NB4 (cell line): ENCODE data around the gene GPR39.

ENCODE experiments used
- DNase-seq: peaks from one replicate; pipeline ENCODE4 v3.0.0; 2010; ENCODE audit warnings: low read depth
- H3K4me3 ChIP-seq: one replicate; pipeline ENCODE4 v1.5.1; 2011; ENCODE audit warnings: mild to moderate bottlenecking, low read depth, low read length, moderate library complexity
- CTCF ChIP-seq: IDR thresholded peaks from one replicate; pipeline ENCODE4 v1.5.1; 2012; ENCODE audit warnings: low read depth, low read length
- MAX ChIP-seq: IDR thresholded peaks from 2 replicates; pipeline ENCODE4 v1.6.1; 2011; ENCODE audit warnings: low read depth, low read length
- MYC ChIP-seq: IDR thresholded peaks from 2 replicates; pipeline ENCODE4 v1.6.1; 2011; ENCODE audit warnings: low read depth, low read length
- POLR2A ChIP-seq: IDR thresholded peaks from 2 replicates; pipeline ENCODE4 v1.6.1; 2011; ENCODE audit warnings: mild to moderate bottlenecking; ENCODE audit not compliant: insufficient read length; ENCODE audit errors: extremely low read depth

GPR39 gene

GRCh38 chr2:132488491-132488890, 71.9 kb downstream of the GPR39 start:
- DNase-seq, result no peak
- no peak for TF ChIP-seq POLR2A
- TF ChIP-seq CTCF, result no peak
- no peak for TF ChIP-seq MYC
- TF ChIP-seq MAX, result no peak
- H3K4me3 ChIP-seq, result no peak overlapping the region

- TF ChIP-seq CTCF (no peak), POLR2A (no peak), MYC (no peak), MAX (no peak)
- DNase-seq, result peak; percentile 23
- H3K4me3 ChIP-seq, result no peak overlapping the region
Observed at GRCh38 chr2:132489150-132489549, 72.5 kb downstream of the GPR39 start.

GRCh38 chr2:132495881-132496280, 79.3 kb downstream of the GPR39 start:
- no peak for TF ChIP-seq POLR2A
- TF ChIP-seq MYC, result no peak
- TF ChIP-seq MAX, result no peak
- TF ChIP-seq CTCF, result no peak
- H3K4me3 ChIP-seq, result no peak overlapping the region
- no peak for DNase-seq

GRCh38 chr2:132496555-132496954, 80.0 kb downstream of the GPR39 start:
- DNase-seq, result no peak

GRCh38 chr2:132497591-132497990, 81.0 kb downstream of the GPR39 start:
- DNase-seq, result no peak
- TF ChIP-seq MYC (no peak), POLR2A (no peak), CTCF (no peak), MAX (no peak)
- no peak overlapping the region for H3K4me3 ChIP-seq

More at GRCh38 chr2:132496555-132496954, 80.0 kb downstream of the GPR39 start:
- H3K4me3 ChIP-seq, result no peak overlapping the region
- TF ChIP-seq CTCF (no peak), MAX (no peak), POLR2A (no peak), MYC (no peak)

- no peak for TF ChIP-seq MYC
- TF ChIP-seq POLR2A, result no peak
- no peak for DNase-seq
Observed at GRCh38 chr2:132503701-132504100, 87.1 kb downstream of the GPR39 start.

More at GRCh38 chr2:132503701-132504100, 87.1 kb downstream of the GPR39 start:
- no peak overlapping the region for H3K4me3 ChIP-seq
